Suppressor macrophage treated with lipopolysaccharide for 4 hours (primary cell): ENCODE results near the gene TMEM156.

ENCODE experiments used
- DNase-seq: peaks from one replicate; pipeline ENCODE4 v3.0.0-alpha.2; 2020

TMEM156 gene

DNA sequence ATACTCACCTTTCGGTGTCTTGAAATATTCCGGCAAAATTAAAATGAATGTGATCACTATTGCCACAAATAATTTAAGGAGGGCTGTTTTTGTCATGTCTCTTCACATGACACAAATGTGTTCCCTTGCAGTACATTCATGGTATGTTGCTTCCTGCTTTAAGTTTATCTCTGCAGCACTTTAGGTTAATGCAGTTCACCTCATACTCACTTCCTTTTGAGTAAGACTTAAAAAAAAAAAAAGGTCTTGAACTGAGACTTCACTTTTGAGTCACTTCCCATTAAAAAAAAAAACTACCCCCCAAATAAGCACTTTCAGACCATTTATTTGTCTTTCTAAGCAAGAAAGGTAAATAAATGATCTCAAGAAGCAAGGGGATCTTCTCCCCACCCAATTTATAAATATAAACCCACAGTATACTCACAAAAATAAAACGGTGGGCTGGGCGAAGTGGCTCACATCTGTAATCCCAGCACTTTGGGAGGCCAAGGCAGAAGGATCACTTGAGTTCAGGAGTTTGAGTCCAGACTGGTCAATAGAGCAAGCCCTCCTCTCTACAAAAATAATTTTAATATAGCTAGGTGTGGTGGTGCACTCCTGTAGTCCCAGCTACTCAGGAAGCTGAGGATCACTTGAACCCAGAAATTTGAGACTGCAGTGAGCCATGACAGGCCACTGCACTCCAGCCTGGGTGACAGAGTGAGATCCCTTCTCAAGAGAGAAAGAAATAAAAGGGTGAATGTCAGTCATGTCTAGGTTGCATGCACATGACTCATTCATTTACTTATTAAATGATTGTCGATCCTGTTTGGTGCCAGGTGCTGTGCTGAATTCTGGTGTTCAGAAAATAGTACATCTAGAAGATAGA, at the start of gene TMEM156:
TSS of gene TMEM156 (minus strand) at position 192 of the 868 bp plus-strand sequence. CDS start at position 96, 96 bp downstream.
- DNase-seq, result peak; percentile 53

- no peak for DNase-seq
These were observed 46.6 kb upstream of the TMEM156 start for GRCh38 chr4:39078829-39079228.

- DNase-seq, result peak; percentile 39
These were observed 36.7 kb upstream of the TMEM156 start for GRCh38 chr4:39068907-39069306.

DNA sequence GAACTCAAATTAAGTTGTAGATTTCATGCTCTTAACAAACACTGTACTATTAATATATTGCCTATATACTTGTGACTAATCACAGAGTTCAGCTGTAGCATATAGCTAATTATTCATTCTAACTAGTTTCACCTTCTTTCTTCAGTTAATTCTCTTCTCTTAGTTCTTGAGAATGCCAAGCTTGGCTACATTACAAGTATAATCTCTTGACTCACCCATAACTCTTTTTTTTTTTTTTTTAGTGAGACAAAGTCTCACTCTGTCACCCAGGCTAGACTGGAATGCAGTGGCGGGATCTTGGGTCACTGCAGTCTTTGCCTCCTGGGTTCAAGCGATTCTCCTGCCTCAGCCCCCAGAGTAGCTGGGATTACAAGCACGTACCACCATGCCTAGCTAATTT, 35.2 kb upstream of the TMEM156 start:
- no peak for DNase-seq

DNA sequence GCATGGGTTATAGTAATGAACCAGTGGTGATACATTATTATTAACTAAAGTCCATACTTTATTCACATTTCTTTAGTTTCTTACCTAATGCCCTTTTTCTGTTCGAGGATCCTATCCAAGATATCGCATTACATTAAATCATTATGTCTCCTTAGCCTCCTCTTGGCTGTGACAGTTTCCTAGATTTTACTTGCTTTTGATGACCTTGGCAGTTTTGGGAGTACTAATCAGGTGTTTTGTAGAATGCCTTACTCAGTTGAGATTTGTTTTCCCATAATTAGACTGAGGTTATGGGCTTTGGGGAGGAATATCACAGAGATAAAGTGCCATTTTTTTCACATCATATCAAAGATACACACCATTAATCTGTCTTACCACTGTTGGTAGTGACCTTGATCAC, 34.8 kb upstream of the TMEM156 start:
- DNase-seq, result no peak

GRCh38 chr4:39066371-39066770, 34.2 kb upstream of the TMEM156 start:
- no peak for DNase-seq

- no peak for DNase-seq
These were observed 31.2 kb upstream of the TMEM156 start for GRCh38 chr4:39063430-39063829.

- DNase-seq, result no peak
These were observed 30.5 kb upstream of the TMEM156 start for GRCh38 chr4:39062770-39063097.

GRCh38 chr4:39062094-39062769, 30.0 kb upstream of the TMEM156 start, which contains the start of gene KLHL5:
TSS of gene KLHL5 (plus strand) at chr4:39062232. CDS start at chr4:39062653, 421 bp downstream.
- no peak for DNase-seq

- no peak for DNase-seq
These were observed 29.2 kb upstream of the TMEM156 start for GRCh38 chr4:39061457-39061856.

GRCh38 chr4:39056023-39056422, 23.8 kb upstream of the TMEM156 start:
- DNase-seq, result no peak

GRCh38 chr4:39054497-39054896, 22.3 kb upstream of the TMEM156 start:
- DNase-seq, result no peak

- DNase-seq, result no peak
These were observed 21.8 kb upstream of the TMEM156 start for GRCh38 chr4:39053983-39054382.

DNA sequence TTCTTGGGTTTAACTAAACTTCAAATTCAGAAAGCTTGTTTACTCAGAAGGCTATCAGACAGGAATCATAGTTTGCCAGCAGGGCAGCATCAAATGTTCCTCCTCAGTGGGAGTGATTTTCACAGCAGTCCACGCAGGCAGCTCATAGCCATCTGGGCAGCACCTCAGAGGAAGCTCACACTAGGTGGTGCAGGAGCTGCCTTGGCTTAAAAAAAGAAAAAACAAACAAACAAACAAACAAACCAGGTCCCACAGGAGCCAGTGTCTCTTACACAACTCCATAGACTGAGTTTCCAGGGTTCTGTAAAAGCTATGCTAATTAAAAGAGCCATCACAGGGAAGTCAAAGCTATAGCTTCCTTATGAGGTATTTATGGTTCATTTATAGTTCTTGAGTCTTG, 19.3 kb upstream of the TMEM156 start:
- no peak for DNase-seq

DNA sequence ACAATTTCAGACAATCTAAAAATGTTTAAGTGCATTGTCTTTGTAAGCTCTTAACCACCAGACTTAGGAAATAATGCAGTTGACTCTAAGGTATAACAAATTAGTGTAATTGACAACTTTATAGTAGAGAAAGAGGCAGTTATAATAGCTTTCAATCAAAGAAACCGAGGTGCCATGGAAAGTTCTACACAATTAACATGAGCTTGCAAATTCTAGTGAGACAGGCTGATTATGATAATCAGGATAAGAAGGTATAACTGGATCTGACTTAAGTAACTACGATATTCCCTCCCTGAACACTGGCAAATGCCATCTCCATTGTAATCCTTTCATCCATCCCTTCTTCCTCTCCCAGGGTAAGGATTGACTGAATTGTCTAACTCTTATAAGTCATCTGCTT, 18.4 kb upstream of the TMEM156 start:
- DNase-seq, result no peak

DNA sequence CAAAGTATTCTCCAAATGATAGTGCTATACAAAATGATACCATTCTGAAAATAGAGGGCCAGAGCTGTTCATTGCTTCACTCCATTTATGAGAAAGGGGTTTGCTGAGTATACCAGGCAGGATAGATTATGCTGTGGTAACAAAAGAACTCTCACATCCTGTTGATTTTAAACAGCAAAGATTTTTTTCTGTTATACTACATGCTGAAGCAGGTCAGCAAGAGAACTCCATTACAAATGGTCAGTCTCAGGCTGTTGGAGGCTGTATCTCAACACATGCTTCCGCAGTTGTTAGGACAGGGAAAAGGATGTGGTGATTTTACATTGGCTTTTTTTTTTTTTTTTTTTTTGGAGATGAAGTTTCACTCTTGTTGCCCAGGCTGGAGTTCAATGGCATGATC, 16.1 kb upstream of the TMEM156 start:
- peak; percentile 34 for DNase-seq

- DNase-seq, result no peak
These were observed 15.5 kb upstream of the TMEM156 start for GRCh38 chr4:39047681-39048080.

DNA sequence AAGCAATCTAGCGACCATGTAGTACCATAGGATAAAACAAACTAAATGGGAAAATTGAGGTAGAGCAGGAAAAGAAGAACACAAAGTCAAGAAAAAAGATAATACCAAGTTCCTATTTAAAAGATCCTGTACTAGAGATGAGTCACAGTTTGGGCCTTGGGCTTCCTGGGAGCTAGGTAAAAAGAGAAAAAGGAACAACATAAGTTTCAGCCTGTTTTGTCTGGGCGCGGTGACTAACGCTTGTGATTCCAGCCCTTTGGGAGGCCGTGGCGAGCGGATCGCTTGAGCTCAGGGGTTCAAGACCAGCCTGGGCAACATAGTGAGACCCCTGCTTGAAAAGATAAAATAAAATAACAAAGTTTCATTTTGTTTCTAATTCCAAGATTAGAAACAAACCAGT, 14.0 kb upstream of the TMEM156 start:
- DNase-seq, result peak; percentile 82

DNA sequence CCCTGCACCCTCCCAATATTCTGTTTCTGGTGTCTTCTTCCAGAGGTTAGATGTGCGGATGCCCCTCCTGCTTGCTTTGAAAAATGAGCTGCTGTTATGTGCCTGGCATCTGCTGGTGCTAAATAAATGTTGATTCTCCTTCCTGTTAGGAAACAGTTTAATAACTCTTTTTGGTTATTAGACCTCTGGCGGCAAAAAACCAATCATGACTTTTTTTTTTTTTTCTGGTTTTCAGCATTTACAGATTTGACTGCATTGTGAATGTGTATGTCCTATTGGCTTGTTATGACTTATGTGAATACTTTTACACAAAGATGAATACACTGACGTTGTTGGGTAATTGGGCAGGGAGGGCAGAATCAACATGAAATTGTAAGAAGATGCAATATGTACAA, 13.6 kb upstream of the TMEM156 start:
- peak; percentile 30 for DNase-seq

DNA sequence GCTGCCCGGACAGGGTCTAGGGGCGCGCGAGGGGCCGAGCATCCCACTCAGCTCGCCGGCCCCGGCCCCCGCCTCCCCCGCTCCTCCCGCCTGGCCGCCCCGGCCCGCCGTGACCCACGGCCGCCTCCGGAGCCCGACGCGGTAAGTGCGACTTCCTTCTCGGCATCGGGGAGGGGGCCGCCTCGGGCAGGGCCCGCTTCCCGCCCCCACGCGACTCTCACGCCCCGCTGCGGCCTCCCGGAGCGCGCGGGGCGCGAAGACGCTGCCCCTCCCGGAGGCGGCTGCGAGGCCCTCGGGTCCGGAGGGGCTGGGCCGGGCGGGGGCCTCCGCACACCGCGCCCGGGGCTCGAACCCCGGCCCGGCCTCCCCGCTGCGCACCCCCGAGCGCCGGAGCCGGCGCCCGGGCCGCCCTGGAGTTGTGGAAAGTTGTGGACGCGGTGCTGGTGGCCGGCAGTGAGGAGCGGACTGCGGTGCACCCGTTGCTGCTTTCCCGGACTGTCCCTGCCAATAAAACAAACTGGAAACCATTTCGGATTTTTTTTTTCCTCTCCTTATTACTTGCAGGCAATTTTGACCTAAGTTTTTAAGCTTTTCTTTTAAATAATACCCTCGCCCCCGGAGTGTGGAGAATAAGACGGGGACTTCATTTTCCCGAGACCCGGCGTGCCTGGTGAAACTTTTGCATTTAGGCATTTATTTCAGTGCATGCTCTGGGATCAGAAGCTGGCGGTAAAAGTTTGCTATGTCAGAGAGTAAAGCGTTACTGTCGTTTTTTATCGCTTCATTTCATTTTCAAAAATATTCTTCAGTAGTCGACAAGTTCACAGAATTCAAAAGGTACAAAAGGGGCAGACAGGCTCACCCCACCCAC, 13.0 kb upstream of the TMEM156 start:
- peak; percentile 50 for DNase-seq

DNA sequence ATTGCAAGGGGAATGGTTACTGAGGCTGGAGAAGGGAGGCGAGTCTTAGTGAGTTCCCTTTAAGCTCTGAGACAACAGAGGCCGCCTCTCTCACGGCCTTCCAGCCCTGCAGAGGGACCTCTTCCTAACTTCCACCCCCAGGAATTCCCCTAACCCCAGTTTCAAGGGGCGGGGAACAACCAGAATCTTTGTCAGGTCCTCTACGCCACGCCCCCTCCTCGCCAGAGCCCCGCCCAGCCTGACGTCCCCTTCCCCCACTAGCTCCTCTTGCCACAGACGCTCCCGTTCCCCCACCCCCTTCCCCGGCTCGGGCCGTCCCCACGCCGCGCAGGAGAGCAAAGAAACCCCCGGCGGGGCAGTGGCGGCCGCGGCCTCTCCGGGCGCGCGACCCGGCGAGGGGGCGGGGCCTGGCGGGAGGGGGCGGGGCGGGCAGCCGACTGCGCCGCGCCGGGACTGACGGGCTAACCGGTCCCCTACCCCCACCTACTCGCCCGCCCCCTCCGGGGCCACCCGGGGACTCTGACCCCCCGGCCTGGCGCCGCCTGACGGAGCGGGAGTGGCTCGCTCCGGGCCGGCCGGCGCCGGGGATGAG, 12.3 kb upstream of the TMEM156 start:
- DNase-seq, result peak; percentile 99

- peak; percentile 51 for DNase-seq
These were observed 11.7 kb upstream of the TMEM156 start for GRCh38 chr4:39043861-39044363.
